CD4-positive, alpha-beta T cell (primary cell): ENCODE results near the gene GATD1. TPM values are rescaled to one million over a fixed set of nuclear protein-coding genes. Genes with fewer than 3 reads are reported as not detected.
A peak's percentile ranks its signal among the peaks of the same experiment; 100 is the strongest.

ENCODE experiments used
- ATAC-seq: fragments of 200-7000 bp; cut with Tn5 transposase; one replicate; pipeline ENCODE4 v1.10.0; 2022; ENCODE audit warnings: mild to moderate bottlenecking; ENCODE audit not compliant: poor library complexity
- CTCF ChIA-PET: fragments of 350-600 bp; sonication (Branson Sonifier 250); formaldehyde crosslinking; loops from one replicate; lab custom pipeline; 2021; ENCODE audit warnings: antibody characterized with exemption, inconsistent platforms; lab: Charles Lee
- POLR2A ChIA-PET: fragments of 350-600 bp; sonication (Branson Sonifier 250); formaldehyde crosslinking; loops from one replicate; lab custom pipeline; 2021; ENCODE audit warnings: antibody characterized with exemption, inconsistent platforms; lab: Charles Lee
- DNase-seq, 14 experiments: peaks; one replicate each; pipeline ENCODE4 v3.0.0-alpha.2; 2013 to 2020; ENCODE audit warnings: mixed read lengths in 2 of 14
- H3K27ac ChIP-seq, 2 donors: one replicate each; pipeline versions ENCODE4 v1.5.1 to v1.7.0; 2013; ENCODE audit warnings: low read length in 2 of 2, low read depth in 1 of 2, mild to moderate bottlenecking in 1 of 2
- H3K27me3 ChIP-seq, 2 experiments: 1 replicate in 1 of 2; 2 replicates in 1 of 2; pipeline versions ENCODE4 v1.6.1 to v1.7.0; 2013; ENCODE audit warnings: low read length in 2 of 2, control low read depth in 1 of 2, mild to moderate bottlenecking in 1 of 2, moderate library complexity in 1 of 2; ENCODE audit not compliant: insufficient read depth in 2 of 2, control insufficient read depth in 1 of 2
- H3K36me3 ChIP-seq: one replicate; pipeline ENCODE4 v1.6.1; 2013; ENCODE audit warnings: low read length, control low read depth; ENCODE audit not compliant: insufficient read depth
- H3K4me1 ChIP-seq: one replicate; pipeline ENCODE4 v1.6.1; 2013; ENCODE audit warnings: low read length, control low read depth; ENCODE audit not compliant: insufficient read depth
- H3K4me3 ChIP-seq: one replicate; pipeline ENCODE4 v1.5.1; 2013; ENCODE audit warnings: mild to moderate bottlenecking, low read length, moderate library complexity
- H3K9me3 ChIP-seq, 2 experiments: 1 replicate in 1 of 2; 2 replicates in 1 of 2; pipeline versions ENCODE4 v1.6.1 to v1.7.0; 2013; ENCODE audit warnings: low read length in 2 of 2, mild to moderate bottlenecking in 2 of 2, control low read depth in 1 of 2, moderate library complexity in 1 of 2; ENCODE audit not compliant: control insufficient read depth in 1 of 2, insufficient read depth in 1 of 2
- H3K27ac Mint-ChIP-seq: one replicate; pipeline ENCODE4 v1.8.0; 2020; ENCODE audit warnings: mixed read lengths
- H3K27me3 Mint-ChIP-seq: one replicate; pipeline ENCODE4 v1.8.0; 2021; ENCODE audit warnings: mixed read lengths
- H3K36me3 Mint-ChIP-seq: one replicate; pipeline ENCODE4 v1.8.0; 2021; ENCODE audit warnings: low read depth, mixed read lengths
- H3K4me1 Mint-ChIP-seq: one replicate; pipeline ENCODE4 v1.8.0; 2021; ENCODE audit warnings: low read depth, mixed read lengths
- H3K4me3 Mint-ChIP-seq: one replicate; pipeline ENCODE4 v1.8.0; 2020; ENCODE audit warnings: mild to moderate bottlenecking, mixed read lengths
- H3K9me3 Mint-ChIP-seq: one replicate; pipeline ENCODE4 v1.8.0; 2020; ENCODE audit warnings: mixed read lengths
- intact Hi-C, 2 experiments: fragments of 100-400 bp; cut with DNase I in 1 of 2; cut with micrococcal nuclease in 1 of 2; formaldehyde crosslinking; loops; one replicate each; pipeline versions ENCODE4 v1.15.1 to v1.9.0; 2023 to 2025; cut with DNase I, micrococcal nuclease
- total RNA-seq, 174 experiments: library from RNA in 2 of 174; stranded (reverse) in 2 of 174; gene quantifications; one replicate each; pipeline ENCODE4 v1.2.3 and lab custom pipeline; 2021 to 2026
- TF ChIP-seq, protein P1 (sequence below): fragments of 200-600 bp; IDR thresholded peaks from one replicate; pipeline ENCODE4 v1.8.0; 2022; ENCODE audit warnings: antibody characterized with exemption, mild to moderate bottlenecking

The GATD1 gene
- total RNA-seq, 2 experiments from 2014 or later = 14.7 to 16.1 TPM

DNA sequence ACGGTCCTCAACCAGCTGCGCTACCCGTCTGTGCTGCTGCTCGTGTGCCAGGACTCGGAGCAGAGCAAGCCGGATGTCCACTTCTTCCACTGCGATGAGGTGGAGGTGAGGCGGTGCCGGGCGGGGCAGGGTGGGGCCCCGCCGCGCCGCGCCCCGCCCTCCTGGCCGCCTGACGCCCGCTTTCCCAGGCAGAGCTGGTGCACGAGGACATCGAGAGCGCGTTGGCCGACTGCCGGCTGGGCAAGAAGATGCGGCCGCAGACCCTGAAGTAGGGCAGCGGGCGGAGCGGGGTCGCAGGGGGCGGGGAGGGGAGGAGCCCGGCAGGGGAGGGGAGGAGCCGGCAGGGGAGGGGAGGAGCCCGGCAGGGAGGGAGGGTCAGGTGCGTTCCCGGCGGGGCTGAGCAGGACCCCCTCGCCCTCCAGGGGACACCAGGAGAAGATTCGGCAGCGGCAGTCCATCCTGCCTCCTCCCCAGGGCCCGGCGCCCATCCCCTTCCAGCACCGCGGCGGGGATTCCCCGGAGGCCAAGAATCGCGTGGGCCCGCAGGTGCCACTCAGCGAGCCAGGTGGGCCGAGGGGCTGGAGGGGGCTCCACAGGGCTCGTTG is 56.5 kb downstream of the GATD1 start:
- Histone ChIP-seq H3K9me3 (peaks cover 0 to 19% of the 10 kb centered on the region in 2 experiments), H3K4me1 (peaks cover 35% of the 10 kb centered on the region), H3K27me3 (peaks cover 5 to 24% of the 10 kb centered on the region in 2 experiments), H3K4me3 (peak overlapping the region; percentile 29), H3K36me3 (no peaks in the 10 kb centered on the region), H3K27ac (no peak overlapping the region)
- intact Hi-C loops = no loop called here
- POLR2A ChIA-PET = interaction anchor here (3.1 kb wide), 1 partner anchor 25 kb away, joined by 23 read pairs; the partner anchor contains the start of genes DEAF1 and TMEM80
- H3K27me3 Mint-ChIP-seq = peaks cover 33% of the 10 kb centered on the region
- peaks cover 3% of the 10 kb centered on the region for H3K9me3 Mint-ChIP-seq
- peak in 11 of 14 experiments; percentile 26 to 69 (median 51) for DNase-seq
- peak; percentile 29 for ATAC-seq
- no peak overlapping the region for H3K4me3 Mint-ChIP-seq
- CTCF ChIA-PET = interaction anchor here (4.7 kb wide), 1 partner anchor 165 kb away, joined by 23 read pairs; no protein-coding TSS in a partner anchor
- H3K36me3 Mint-ChIP-seq = no peaks in the 10 kb centered on the region
- no peak overlapping the region for H3K27ac Mint-ChIP-seq
- TF ChIP-seq, protein P1, sequence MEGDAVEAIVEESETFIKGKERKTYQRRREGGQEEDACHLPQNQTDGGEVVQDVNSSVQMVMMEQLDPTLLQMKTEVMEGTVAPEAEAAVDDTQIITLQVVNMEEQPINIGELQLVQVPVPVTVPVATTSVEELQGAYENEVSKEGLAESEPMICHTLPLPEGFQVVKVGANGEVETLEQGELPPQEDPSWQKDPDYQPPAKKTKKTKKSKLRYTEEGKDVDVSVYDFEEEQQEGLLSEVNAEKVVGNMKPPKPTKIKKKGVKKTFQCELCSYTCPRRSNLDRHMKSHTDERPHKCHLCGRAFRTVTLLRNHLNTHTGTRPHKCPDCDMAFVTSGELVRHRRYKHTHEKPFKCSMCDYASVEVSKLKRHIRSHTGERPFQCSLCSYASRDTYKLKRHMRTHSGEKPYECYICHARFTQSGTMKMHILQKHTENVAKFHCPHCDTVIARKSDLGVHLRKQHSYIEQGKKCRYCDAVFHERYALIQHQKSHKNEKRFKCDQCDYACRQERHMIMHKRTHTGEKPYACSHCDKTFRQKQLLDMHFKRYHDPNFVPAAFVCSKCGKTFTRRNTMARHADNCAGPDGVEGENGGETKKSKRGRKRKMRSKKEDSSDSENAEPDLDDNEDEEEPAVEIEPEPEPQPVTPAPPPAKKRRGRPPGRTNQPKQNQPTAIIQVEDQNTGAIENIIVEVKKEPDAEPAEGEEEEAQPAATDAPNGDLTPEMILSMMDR = no peak
- H3K4me1 Mint-ChIP-seq = peaks cover 7% of the 10 kb centered on the region

DNA sequence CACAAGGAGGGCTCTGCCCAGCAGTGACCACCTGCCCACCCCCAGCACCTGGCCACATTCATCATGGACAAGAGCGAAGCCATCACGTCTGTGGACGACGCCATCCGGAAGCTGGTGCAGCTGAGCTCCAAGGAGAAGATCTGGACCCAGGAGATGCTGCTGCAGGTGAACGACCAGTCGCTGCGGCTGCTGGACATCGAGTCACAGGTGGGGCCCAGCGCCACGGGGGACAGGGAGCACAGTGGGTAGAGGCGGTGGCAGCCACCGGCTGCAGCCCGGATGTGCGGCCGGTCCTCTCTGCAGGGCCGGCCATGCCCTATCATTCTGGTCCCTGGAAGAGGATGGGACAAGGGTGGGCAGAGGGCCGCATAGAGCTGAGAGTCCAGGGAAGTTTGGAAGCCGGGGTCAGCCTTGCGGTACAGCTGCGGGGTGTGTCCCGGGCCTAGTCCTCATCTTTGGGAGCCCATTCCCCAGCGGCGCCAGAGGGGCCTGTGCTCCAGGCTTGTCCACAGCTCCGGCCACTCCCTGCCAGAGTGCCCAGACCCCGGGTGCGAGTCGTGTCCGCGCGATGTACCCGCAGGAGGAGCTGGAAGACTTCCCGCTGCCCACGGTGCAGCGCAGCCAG is 57.2 kb downstream of the GATD1 start:
- intact Hi-C loops = no loop called here
- H3K27ac Mint-ChIP-seq = no peak overlapping the region

DNA sequence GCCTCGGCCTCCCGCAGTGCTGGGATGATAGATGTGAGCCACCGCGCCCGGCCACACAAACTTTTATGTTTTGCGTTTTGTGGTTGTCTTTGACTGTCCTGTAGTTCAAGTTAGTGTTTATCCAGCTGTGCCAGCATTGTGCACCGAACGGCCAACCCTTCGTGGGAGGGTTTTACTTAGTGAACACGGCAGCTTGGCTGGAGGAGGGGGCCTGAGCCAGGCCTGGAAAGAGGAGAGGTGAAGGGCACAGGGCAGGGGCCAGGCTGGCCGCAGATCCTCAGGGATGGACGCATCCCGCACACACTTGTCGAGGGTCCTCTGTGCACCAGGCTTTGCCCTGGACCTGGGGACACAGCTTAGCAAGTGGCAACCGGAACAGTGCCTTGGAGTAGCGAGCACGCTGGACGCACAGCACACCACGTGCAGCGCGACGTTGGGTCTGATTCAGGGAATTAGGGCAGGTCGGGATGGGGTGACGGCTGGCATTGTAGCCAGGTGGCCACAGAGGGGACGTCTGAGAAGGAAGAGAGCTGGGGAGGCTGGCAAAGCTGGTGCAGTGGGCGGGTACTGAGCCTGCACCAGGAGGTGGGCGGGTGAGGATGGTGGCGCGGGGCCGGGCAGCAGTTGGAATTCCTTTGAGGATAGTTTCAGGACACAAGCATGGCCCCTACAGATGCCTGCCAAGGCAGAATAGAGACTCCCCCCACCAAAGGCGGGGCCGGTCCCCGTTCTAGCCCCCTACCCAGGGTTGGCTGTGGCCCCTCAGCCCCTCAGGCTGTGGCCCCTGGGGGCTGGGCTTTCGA is 57.9 kb downstream of the GATD1 start:
- ChIA-PET CTCF (no interaction called here), POLR2A (no interaction called here)
- intact Hi-C loops = no loop called here
- TF ChIP-seq, protein P1 = no peak
- H3K4me3 ChIP-seq = no peak overlapping the region
- peaks cover 5 to 24% of the 10 kb centered on the region in 2 experiments for H3K27me3 ChIP-seq
- peaks cover 28% of the 10 kb centered on the region for H3K4me1 ChIP-seq
- peak overlapping the region; percentile 27 for H3K4me3 Mint-ChIP-seq
- peaks cover 7% of the 10 kb centered on the region for H3K4me1 Mint-ChIP-seq
- peaks cover 37% of the 10 kb centered on the region for H3K27me3 Mint-ChIP-seq
- H3K27ac ChIP-seq = no peak overlapping the region
- H3K36me3 Mint-ChIP-seq = no peaks in the 10 kb centered on the region
- H3K9me3 ChIP-seq = peaks cover 0 to 19% of the 10 kb centered on the region in 2 experiments
- H3K36me3 ChIP-seq = no peaks in the 10 kb centered on the region
- peaks cover 5% of the 10 kb centered on the region for H3K9me3 Mint-ChIP-seq
- no peak for ATAC-seq
- H3K27ac Mint-ChIP-seq = no peak overlapping the region
- peak in 1 of 14 experiments; percentile 20 for DNase-seq

More for the DNA sequence above, 57.2 kb downstream of the GATD1 start:
- Mint-ChIP-seq H3K9me3 (peaks cover 5% of the 10 kb centered on the region), H3K4me1 (peaks cover 7% of the 10 kb centered on the region), H3K27me3 (peaks cover 33% of the 10 kb centered on the region), H3K4me3 (no peak overlapping the region), H3K36me3 (no peaks in the 10 kb centered on the region)
- ATAC-seq = no peak
- TF ChIP-seq, protein P1 = no peak
- ChIA-PET POLR2A (interaction anchor here (3.1 kb wide), 1 partner anchor 24 kb away, joined by 23 read pairs; the partner anchor contains the start of genes DEAF1 and TMEM80), CTCF (interaction anchor here (4.7 kb wide), 1 partner anchor 165 kb away, joined by 23 read pairs; no protein-coding TSS in a partner anchor)
- peaks cover 5 to 24% of the 10 kb centered on the region in 2 experiments for H3K27me3 ChIP-seq
- H3K27ac ChIP-seq = no peak overlapping the region
- H3K4me1 ChIP-seq = peaks cover 30% of the 10 kb centered on the region
- no peaks in the 10 kb centered on the region for H3K36me3 ChIP-seq
- DNase-seq = peak in 1 of 14 experiments; percentile 24
- H3K4me3 ChIP-seq = no peak overlapping the region
- H3K9me3 ChIP-seq = peaks cover 0 to 19% of the 10 kb centered on the region in 2 experiments
